LNCaP clone FGC (cell line): ENCODE data around the gene CELF4.

Experiments
- DNase-seq: peaks from one replicate; pipeline ENCODE4 v3.0.0-alpha.2; 2011; ENCODE audit warnings: low read depth
- H3K4me3 ChIP-seq: 2 replicates; pipeline ENCODE4 v1.5.1; 2011; ENCODE audit warnings: mild to moderate bottlenecking, low read depth, low read length, control low read depth
- CTCF ChIP-seq: IDR thresholded peaks from 2 replicates; pipeline ENCODE4 v1.5.1; 2012; ENCODE audit warnings: mild to moderate bottlenecking; ENCODE audit not compliant: control insufficient read depth, insufficient read depth; ENCODE audit errors: extremely low read depth

CELF4 gene

GRCh38 chr18:37529863-37530262 lies 35.7 kb downstream of the CELF4 start:
- H3K4me3 ChIP-seq, result no peak overlapping the region
- TF ChIP-seq CTCF, result no peak
- DNase-seq, result no peak

GRCh38 chr18:37529296-37529695 lies 36.3 kb downstream of the CELF4 start:
- no peak overlapping the region for H3K4me3 ChIP-seq
- TF ChIP-seq CTCF, result no peak
- DNase-seq, result no peak

- H3K4me3 ChIP-seq, result no peak overlapping the region
- DNase-seq, result no peak
- TF ChIP-seq CTCF, result no peak
Measured at GRCh38 chr18:37527395-37527794, 38.2 kb downstream of the CELF4 start.

GRCh38 chr18:37525262-37525585 lies 40.4 kb downstream of the CELF4 start:
- no peak for DNase-seq
- TF ChIP-seq CTCF, result no peak
- H3K4me3 ChIP-seq, result no peak overlapping the region

GRCh38 chr18:37524498-37525261 lies 40.9 kb downstream of the CELF4 start:
- no peak for TF ChIP-seq CTCF
- no peak overlapping the region for H3K4me3 ChIP-seq
- no peak for DNase-seq

GRCh38 chr18:37524139-37524497 lies 41.5 kb downstream of the CELF4 start:
- DNase-seq, result no peak
- no peak for TF ChIP-seq CTCF

GRCh38 chr18:37521510-37522465 lies 43.8 kb downstream of the CELF4 start:
- no peak overlapping the region for H3K4me3 ChIP-seq
- no peak for DNase-seq
- no peak for TF ChIP-seq CTCF

More at GRCh38 chr18:37524139-37524497, 41.5 kb downstream of the CELF4 start:
- H3K4me3 ChIP-seq, result no peak overlapping the region
